Measurements from ENCODE around the gene CCPG1.

DNA sequence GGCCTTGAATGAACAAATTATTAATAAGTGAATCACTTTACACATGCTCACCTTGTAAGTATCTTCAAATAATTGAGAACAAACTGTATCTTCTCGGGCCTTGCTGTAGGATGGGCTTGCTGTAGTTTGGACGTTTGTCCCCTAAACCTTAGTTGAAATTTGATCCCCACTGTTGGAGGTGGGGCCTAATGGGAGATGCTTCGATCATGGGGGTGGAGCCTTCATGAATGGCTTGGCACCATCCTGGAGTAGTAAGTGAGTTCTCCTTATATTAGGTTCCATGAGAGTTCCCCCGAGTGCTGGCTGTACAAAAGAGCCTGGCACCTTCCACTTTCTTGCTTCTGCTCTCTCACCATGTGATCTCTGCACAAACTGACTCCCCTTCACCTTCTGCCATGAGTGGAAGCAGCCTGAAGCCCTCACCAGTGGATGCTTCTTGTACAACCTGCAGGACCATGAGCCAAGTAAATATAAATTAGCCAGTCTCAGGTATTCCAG, 59.8 kb downstream of the CCPG1 start:
- TF ChIP-seq, protein P1, sequence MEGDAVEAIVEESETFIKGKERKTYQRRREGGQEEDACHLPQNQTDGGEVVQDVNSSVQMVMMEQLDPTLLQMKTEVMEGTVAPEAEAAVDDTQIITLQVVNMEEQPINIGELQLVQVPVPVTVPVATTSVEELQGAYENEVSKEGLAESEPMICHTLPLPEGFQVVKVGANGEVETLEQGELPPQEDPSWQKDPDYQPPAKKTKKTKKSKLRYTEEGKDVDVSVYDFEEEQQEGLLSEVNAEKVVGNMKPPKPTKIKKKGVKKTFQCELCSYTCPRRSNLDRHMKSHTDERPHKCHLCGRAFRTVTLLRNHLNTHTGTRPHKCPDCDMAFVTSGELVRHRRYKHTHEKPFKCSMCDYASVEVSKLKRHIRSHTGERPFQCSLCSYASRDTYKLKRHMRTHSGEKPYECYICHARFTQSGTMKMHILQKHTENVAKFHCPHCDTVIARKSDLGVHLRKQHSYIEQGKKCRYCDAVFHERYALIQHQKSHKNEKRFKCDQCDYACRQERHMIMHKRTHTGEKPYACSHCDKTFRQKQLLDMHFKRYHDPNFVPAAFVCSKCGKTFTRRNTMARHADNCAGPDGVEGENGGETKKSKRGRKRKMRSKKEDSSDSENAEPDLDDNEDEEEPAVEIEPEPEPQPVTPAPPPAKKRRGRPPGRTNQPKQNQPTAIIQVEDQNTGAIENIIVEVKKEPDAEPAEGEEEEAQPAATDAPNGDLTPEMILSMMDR (IDR thresholded peaks at IDR 0.05), result no peak
- TF ChIP-seq POLR2A (IDR thresholded peaks at IDR 0.05) (no peak), EP300 (IDR thresholded peaks at IDR 0.05) (no peak)
